Skeletal muscle tissue (tissue), 4 donors: Measurements from ENCODE around the gene SZT2. TPM values are rescaled to one million over a fixed set of nuclear protein-coding genes. Genes with fewer than 3 reads are reported as not detected.

Experiments
- H3K27ac ChIP-seq: one replicate; pipeline ENCODE4 v1.7.0; 2013; ENCODE audit warnings: mild to moderate bottlenecking, low read depth, low read length, inconsistent platforms
- H3K27me3 ChIP-seq, 3 donors: one replicate each; pipeline ENCODE4 v1.7.0; 2013; ENCODE audit warnings: low read length in 3 of 3; ENCODE audit not compliant: control insufficient read depth in 3 of 3, insufficient read depth in 3 of 3
- H3K36me3 ChIP-seq, 3 donors: one replicate each; pipeline ENCODE4 v1.7.0; 2013; ENCODE audit warnings: low read length in 3 of 3; ENCODE audit not compliant: control insufficient read depth in 3 of 3, insufficient read depth in 3 of 3
- H3K4me1 ChIP-seq, 3 donors: one replicate each; pipeline ENCODE4 v1.7.0; 2013; ENCODE audit warnings: low read length in 3 of 3, mild to moderate bottlenecking in 3 of 3; ENCODE audit not compliant: control insufficient read depth in 3 of 3, insufficient read depth in 3 of 3
- H3K4me3 ChIP-seq, 3 donors: one replicate each; pipeline ENCODE4 v1.7.0; 2013; ENCODE audit warnings: low read length in 3 of 3
- H3K9ac ChIP-seq, 3 donors: one replicate each; pipeline ENCODE4 v1.7.0; 2013; ENCODE audit warnings: low read length in 3 of 3, mild to moderate bottlenecking in 3 of 3, moderate library complexity in 2 of 3, low read depth in 1 of 3
- H3K9me3 ChIP-seq, 3 donors: one replicate each; pipeline ENCODE4 v1.7.0; 2013; ENCODE audit warnings: low read length in 3 of 3; ENCODE audit not compliant: control insufficient read depth in 3 of 3
- total RNA-seq: library from RNA; depleted of rRNA; stranded (reverse); fragments of >200 nt; gene quantifications from one replicate; pipeline ENCODE4 v1.2.3, GENCODE V29; 2014
- donor health status: Osteomylitis.

The SZT2 gene
- total RNA-seq, 1 donor from 2014 or later: 21.4 TPM

DNA sequence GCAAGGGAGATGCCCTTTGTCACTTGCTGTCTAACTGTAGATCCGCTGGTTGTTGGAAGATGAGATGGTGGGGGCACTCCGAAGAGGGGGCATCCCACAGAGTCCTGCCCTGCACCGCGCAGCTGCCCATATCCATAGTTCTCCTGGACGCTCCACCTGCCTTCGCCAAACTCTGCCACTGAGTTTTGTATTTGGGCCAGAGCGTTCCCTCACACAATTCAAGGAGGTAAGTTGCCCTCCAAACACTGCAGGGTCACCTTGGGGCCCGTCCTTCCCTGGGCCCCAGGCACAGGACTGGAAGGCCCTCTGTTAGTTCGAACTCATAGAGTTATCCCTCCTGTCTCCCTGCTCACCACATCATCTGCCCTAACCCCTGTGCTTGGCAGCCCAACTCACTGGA is 42.0 kb downstream of the SZT2 start:
- Histone ChIP-seq H3K9me3 (no peaks in the 10 kb centered on the region), H3K27ac (no peak overlapping the region), H3K9ac (no peak overlapping the region), H3K36me3 (peaks cover 84 to 90% (median 87%) of the 10 kb centered on the region in 3 donors), H3K27me3 (no peaks in the 10 kb centered on the region), H3K4me3 (no peak overlapping the region), H3K4me1 (peaks cover 0 to 4% (median 3%) of the 10 kb centered on the region in 3 donors)

DNA sequence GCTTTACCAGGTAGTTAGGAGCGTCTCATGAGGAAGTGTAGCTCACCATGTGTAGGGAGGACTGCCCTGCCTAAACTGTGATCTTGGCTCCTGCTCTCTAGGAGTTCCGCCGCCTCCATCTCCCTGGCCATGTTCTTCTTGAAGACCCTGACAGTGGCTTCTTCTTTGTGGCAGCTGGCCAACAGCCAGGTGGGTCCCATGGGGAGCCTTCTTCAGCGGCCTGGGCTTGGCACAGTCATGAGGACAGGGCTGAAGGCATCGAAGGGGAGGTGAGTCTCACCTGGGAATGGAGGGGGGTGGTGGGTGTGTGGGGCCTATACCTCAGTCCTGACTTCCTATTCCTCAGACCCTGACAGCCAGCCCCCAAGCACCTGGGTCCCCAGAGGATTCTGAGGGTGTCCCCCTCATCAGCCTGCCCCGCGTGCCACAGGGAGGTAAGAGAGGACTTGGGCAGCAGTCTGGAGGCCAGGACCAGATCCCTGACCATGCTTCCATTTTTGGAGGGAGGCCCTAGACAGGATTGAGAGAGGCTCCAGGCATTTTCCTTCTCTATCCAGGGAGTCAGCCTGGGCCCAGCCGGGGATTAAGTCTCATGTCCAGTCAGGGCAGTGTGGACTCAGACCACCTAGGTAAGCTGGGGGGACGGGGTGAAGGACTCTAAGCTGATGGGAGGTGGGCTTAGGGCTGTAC is 42.6 kb downstream of the SZT2 start:
- Histone ChIP-seq H3K4me3 (no peak overlapping the region), H3K27me3 (no peaks in the 10 kb centered on the region), H3K9me3 (no peaks in the 10 kb centered on the region), H3K9ac (no peak overlapping the region), H3K27ac (no peak overlapping the region), H3K4me1 (peaks cover 0 to 4% (median 3%) of the 10 kb centered on the region in 3 donors), H3K36me3 (peaks cover 80 to 90% (median 85%) of the 10 kb centered on the region in 3 donors)

DNA sequence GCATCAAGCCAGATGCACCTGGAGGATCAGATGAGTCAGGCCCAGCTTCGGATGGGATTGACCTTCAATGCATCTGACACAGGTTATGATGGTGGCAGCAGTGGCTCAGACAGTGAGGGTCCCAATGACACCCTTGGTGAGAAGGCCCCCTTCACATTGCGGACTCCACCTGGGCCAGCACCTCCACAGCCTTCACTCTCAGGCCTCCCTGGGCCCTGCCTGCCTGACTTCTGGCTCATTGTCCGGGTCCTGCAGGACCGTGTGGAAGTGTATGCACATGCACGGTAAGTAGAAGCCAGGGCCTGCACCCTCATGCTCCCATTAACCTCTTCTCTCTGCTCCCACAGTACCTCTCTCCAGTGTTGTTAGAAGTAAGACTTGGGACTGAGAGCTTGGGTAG is 43.2 kb downstream of the SZT2 start:
- Histone ChIP-seq H3K36me3 (peaks cover 80 to 90% (median 83%) of the 10 kb centered on the region in 3 donors), H3K4me1 (peaks cover 0 to 4% (median 3%) of the 10 kb centered on the region in 3 donors), H3K4me3 (no peak overlapping the region)

DNA sequence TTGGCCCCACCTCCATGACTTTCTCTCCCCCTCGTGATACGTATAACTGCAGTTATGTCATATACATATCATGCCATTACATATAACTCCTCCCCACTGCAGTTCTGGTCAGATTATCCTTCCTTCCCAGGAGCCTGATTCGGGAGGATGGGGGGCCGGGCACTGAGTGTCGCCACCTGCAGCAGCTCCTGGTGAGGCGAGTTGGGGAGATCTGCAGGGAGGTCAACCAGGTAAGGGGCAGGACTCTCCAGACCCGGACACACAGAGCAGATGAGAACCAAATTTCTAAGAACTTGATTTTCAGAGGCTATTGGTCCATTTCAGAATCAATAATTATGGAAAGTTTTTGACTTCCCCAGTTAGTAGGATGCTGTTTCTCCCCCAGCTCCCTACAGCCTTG is 44.6 kb downstream of the SZT2 start:
- H3K27ac ChIP-seq: no peak overlapping the region
- peaks cover 77 to 90% (median 82%) of the 10 kb centered on the region in 3 donors for H3K36me3 ChIP-seq
- H3K27me3 ChIP-seq: no peaks in the 10 kb centered on the region

More for the DNA sequence above, 43.2 kb downstream of the SZT2 start:
- no peak overlapping the region for H3K9ac ChIP-seq
- H3K9me3 ChIP-seq: no peaks in the 10 kb centered on the region
- no peak overlapping the region for H3K27ac ChIP-seq
- no peaks in the 10 kb centered on the region for H3K27me3 ChIP-seq

DNA sequence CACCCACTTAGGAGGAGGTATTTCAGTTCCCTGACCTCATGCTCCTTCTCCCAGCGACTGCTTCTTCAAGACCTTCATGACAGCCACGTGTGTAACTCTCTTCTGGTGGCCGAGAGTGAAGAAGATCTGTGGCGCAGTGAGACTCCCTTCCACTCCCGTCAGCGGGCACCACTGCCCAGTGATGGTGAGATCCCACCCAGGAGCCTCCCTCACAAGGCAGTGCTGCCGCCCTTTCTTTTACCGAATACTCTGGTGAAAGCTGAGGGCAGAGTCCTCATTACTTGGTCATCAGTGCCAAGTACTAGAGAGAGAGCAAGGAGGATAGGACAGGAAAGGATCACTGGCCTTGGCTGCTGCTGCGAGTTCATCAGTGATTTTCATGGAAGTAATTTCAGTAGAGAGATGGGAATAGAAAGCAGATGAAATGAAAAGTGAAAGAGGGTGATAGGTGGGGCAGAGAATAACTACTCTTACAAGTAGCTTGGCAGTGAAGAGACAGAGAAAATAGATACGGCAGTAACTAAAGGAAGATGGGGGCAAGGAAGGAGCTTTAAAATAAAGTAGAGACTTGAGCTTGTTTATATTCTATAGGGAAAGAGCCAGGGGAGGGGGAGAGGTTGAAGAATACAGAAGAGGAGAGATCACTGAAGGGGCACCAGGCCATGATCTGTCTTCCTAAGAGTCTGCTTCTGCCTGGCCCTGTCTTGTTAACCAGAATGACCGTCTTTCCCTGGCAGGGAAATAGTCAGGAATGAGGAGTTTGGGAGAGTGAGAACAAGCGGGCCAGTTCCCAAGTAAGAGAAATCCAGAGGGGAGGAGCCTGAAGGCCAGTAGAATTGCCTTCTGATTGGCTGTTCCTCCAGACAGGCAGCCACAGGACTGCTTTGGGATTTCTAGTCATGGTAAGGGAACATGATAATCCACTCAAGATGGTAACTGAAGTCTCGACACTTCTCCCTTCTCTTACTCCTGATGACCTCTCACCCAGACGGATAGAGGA is 45.7 kb downstream of the SZT2 start:
- H3K4me3 ChIP-seq: no peak overlapping the region
- H3K36me3 ChIP-seq: peaks cover 76 to 89% (median 82%) of the 10 kb centered on the region in 3 donors
- peaks cover 0 to 4% (median 3%) of the 10 kb centered on the region in 3 donors for H3K4me1 ChIP-seq
- H3K27ac ChIP-seq: peak overlapping the region; percentile 61
- no peak overlapping the region for H3K9ac ChIP-seq
- no peaks in the 10 kb centered on the region for H3K27me3 ChIP-seq
- no peaks in the 10 kb centered on the region for H3K9me3 ChIP-seq

More for the DNA sequence above, 44.6 kb downstream of the SZT2 start:
- Histone ChIP-seq H3K4me1 (peaks cover 0 to 4% (median 3%) of the 10 kb centered on the region in 3 donors), H3K4me3 (no peak overlapping the region), H3K9ac (no peak overlapping the region), H3K9me3 (no peaks in the 10 kb centered on the region)

DNA sequence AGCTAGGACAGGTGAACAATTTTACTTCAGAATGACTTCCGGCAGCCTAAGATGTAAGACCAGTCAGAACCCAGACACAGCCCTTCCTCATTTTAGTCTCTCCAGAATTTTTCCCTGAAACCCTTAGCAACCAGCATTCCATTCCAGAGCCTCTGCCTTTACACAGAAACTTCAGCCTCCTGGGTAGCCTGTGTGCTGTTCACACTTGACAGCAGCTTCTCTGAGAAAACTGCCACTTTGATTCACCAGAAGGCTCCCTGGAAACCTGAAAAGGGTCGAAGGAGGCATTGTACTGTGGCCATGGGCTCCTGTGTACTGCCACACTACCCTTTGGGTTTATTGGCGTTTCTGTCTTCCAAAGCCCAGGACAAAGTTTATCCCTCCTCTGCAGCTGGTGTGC is 46.7 kb downstream of the SZT2 start:
- no peak overlapping the region for H3K9ac ChIP-seq
- H3K36me3 ChIP-seq: peaks cover 76 to 89% (median 81%) of the 10 kb centered on the region in 3 donors
- no peak overlapping the region for H3K27ac ChIP-seq
- H3K9me3 ChIP-seq: no peaks in the 10 kb centered on the region
- no peaks in the 10 kb centered on the region for H3K27me3 ChIP-seq
- H3K4me3 ChIP-seq: no peak overlapping the region
- H3K4me1 ChIP-seq: peaks cover 0 to 4% (median 3%) of the 10 kb centered on the region in 3 donors

DNA sequence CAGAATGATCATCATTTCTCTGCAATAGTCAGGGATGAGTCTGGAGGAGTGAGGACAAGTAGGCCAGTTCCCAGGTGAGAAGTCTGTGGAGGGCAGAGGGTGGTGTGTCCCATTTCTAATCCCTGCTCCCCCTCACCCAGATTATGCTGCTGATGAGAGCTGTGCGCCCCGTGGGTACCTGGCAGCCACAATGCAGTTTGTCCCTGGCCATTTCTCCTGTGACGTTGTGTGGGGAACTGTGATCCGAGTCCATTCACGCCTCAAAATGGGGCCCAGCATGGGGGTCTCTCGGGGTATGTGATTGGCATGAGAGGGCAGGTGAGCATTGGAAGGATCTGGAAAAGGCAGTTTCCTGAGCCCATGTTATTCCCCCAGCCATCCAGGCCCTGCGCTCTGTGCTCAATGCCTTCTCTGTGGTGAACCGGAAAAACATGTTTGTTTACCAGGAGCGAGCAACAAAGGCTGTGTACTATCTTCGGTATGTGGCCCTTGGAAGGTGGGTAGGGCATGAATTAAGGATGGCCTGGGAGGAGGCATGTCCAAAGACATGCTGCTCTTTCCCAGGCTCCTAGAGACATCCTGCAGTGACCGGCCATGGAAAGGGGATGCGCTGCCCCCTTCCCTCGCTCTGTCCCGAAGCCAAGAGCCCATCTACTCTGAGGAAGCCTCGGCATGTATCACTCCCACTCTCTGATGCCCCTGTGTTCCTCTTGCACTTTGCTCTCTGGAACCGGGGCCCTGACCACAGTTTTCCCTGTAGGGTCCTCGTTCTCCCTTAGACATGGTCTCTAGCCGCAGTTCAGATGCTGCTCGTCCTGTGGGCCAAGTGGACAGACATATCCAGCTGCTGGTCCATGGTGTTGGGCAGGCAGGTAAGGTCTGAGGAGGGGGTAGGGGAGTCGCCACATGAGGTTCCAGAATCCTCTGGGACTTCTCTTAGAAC is 47.6 kb downstream of the SZT2 start:
- no peaks in the 10 kb centered on the region for H3K27me3 ChIP-seq
- H3K9me3 ChIP-seq: no peaks in the 10 kb centered on the region
- no peak overlapping the region for H3K4me3 ChIP-seq
- H3K9ac ChIP-seq: peak overlapping the region in 1 of 3 donors; percentile 16
- no peak overlapping the region for H3K27ac ChIP-seq
- peaks cover 0 to 4% (median 3%) of the 10 kb centered on the region in 3 donors for H3K4me1 ChIP-seq
- H3K36me3 ChIP-seq: peaks cover 74 to 87% (median 79%) of the 10 kb centered on the region in 3 donors

DNA sequence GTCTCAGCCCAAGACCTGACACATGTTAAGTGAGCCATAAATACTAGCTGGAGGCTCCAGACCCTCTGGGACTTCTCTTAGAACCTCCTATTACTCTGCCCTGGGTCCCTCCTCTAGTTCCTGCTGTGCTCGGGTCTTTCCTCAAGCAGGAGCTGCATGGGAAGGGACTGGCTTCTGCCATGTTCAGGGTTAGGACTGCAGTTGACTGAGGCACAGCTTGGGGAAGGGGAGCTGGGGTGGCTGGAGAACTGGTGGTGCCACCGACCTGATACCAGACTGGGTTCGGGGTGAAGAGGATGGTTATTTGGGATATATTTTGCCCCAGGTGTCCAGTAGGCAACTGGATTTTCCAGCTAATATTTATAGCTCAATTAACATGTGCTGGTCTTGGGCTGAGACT is 48.3 kb downstream of the SZT2 start:
- Histone ChIP-seq H3K27ac (no peak overlapping the region), H3K4me1 (peaks cover 0 to 4% (median 3%) of the 10 kb centered on the region in 3 donors), H3K9me3 (no peaks in the 10 kb centered on the region), H3K9ac (peak overlapping the region in 1 of 3 donors; percentile 16), H3K4me3 (no peak overlapping the region), H3K27me3 (no peaks in the 10 kb centered on the region), H3K36me3 (peaks cover 74 to 87% (median 79%) of the 10 kb centered on the region in 3 donors)

DNA sequence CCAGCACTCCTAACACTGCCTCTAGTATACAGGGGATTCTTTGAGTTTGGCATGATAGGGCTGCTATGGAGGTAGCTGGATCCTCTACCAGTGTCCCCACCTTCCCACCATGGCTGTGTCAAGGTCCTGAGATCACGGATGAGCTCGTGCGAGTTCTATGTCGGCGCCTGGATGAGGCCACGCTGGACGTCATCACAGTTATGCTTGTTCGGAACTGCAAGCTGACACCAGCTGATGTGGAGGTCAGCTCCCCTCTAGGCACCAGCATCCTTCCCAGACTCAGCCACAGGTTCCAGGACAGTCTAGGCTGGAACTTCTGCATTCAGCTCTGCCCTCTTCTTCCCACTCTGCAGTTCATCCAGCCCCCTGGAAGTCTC is 48.9 kb downstream of the SZT2 start:
- Histone ChIP-seq H3K36me3 (peaks cover 75 to 87% (median 80%) of the 10 kb centered on the region in 3 donors), H3K4me1 (peaks cover 0 to 4% (median 3%) of the 10 kb centered on the region in 3 donors), H3K27me3 (no peaks in the 10 kb centered on the region), H3K27ac (no peak overlapping the region), H3K9me3 (no peaks in the 10 kb centered on the region), H3K4me3 (no peak overlapping the region), H3K9ac (no peak overlapping the region)
